Right atrium auricular region (tissue), 2 donors: Measurements from ENCODE around the gene FKBP5. TPM values are rescaled to one million over a fixed set of nuclear protein-coding genes. Genes with fewer than 3 reads are reported as not detected.

Experiments
- DNase-seq: peaks from one replicate; pipeline ENCODE4 v3.0.0-alpha.2; 2019; ENCODE audit warnings: low spot score
- H3K27ac ChIP-seq, 2 donors: fragments of 200-600 bp; sonication (generic); 1 replicate in 1 of 2; 2 replicates in 1 of 2; pipeline ENCODE4 v1.5.1; 2016 to 2019
- H3K27me3 ChIP-seq, 2 donors: fragments of 200-600 bp; sonication (generic); one replicate each; pipeline versions ENCODE4 v1.5.1 to v1.6.0; 2017 to 2019
- H3K36me3 ChIP-seq: fragments of 200-600 bp; sonication (generic); one replicate; pipeline ENCODE4 v1.5.1; 2016
- H3K4me1 ChIP-seq, 2 donors: fragments of 200-600 bp; sonication (generic); one replicate each; pipeline versions ENCODE4 v1.5.1 to v1.6.0; 2017 to 2019
- H3K4me3 ChIP-seq, 2 donors: fragments of 200-600 bp; sonication (generic); 1 replicate in 1 of 2; 2 replicates in 1 of 2; pipeline ENCODE4 v1.5.1; 2017 to 2019; ENCODE audit warnings: mild to moderate bottlenecking in 1 of 2, moderate library complexity in 1 of 2
- H3K9me3 ChIP-seq, 2 donors: fragments of 200-600 bp; sonication (generic); one replicate each; pipeline ENCODE4 v1.5.1; 2019
- CTCF ChIP-seq, 2 donors: fragments of 200-600 bp; sonication (generic); IDR thresholded peaks; one replicate each; pipeline ENCODE4 v1.5.1; 2019; ENCODE audit warnings: antibody characterized with exemption in 2 of 2
- total RNA-seq, 2 donors: library from RNA; depleted of rRNA; stranded (reverse); fragments of >200 nt; gene quantifications; one replicate each; pipeline ENCODE4 v1.1.0, GENCODE V29; 2016

Gene FKBP5
- total RNA-seq, 2 donors from 2014 or later = 135 TPM

GRCh38 chr6:35554811-35555210 lies 133.9 kb downstream of the FKBP5 start:
- Histone ChIP-seq H3K36me3 (no peaks in the 10 kb centered on the region), H3K27ac (no peak overlapping the region), H3K9me3 (peaks cover 0 to 21% of the 10 kb centered on the region in 2 donors), H3K4me3 (no peak overlapping the region), H3K27me3 (no peaks in the 10 kb centered on the region), H3K4me1 (no peaks in the 10 kb centered on the region)
- no peak for TF ChIP-seq CTCF (IDR thresholded peaks at IDR 0.05)
- DNase-seq = no peak

DNA sequence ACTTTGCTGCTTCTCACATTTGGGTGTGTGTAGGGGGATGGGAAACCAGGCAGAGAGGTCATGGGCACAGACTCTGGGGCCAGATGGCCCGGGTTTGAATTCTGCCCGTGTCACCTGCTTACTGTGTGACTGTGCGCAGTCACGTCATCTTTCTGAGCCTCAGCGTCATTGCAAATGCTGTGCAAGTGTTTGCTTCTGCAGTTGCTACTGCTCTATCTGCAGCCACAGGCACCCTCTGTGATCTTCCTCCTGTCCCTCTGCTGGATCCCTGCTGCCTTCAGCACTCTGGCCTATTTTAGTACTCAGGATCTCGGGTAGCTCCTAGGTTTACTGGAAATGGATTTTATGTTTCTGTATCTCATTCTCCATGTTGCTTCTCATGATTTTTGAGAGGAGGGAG lies 135.4 kb downstream of the FKBP5 start:
- no peaks in the 10 kb centered on the region for H3K36me3 ChIP-seq
- no peak overlapping the region for H3K4me3 ChIP-seq
- DNase-seq = no peak
- no peak for TF ChIP-seq CTCF (IDR thresholded peaks at IDR 0.05)
- peaks cover 0 to 24% of the 10 kb centered on the region in 2 donors for H3K9me3 ChIP-seq
- H3K4me1 ChIP-seq = no peaks in the 10 kb centered on the region
- no peak overlapping the region for H3K27ac ChIP-seq
- H3K27me3 ChIP-seq = no peaks in the 10 kb centered on the region

GRCh38 chr6:35552285-35552917 lies 136.3 kb downstream of the FKBP5 start:
- peaks cover 0 to 24% of the 10 kb centered on the region in 2 donors for H3K9me3 ChIP-seq
- DNase-seq = no peak
- H3K4me1 ChIP-seq = no peaks in the 10 kb centered on the region
- TF ChIP-seq CTCF (IDR thresholded peaks at IDR 0.05) = peak in 1 of 2 donors; percentile 46
- H3K4me3 ChIP-seq = no peak overlapping the region
- H3K27ac ChIP-seq = no peak overlapping the region
- no peaks in the 10 kb centered on the region for H3K36me3 ChIP-seq
- no peaks in the 10 kb centered on the region for H3K27me3 ChIP-seq

DNA sequence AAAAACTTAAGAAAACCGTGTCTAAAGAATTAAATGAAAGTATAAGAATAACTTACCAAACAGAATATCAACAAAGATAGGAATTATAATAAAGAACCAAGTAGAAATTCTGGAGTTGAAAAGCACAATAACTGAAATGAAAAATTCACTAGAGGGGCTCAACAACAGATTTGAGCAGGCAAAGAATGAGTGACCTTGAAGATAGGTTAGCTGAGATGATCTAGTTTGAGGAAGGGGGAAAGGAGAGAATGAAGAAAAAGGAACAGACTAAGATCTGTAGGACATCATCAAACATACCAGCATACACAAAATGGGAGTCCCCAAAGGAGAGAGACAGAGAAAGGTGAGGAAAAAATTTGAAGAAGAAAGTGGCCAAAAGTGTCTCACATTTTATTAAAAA lies 138.3 kb downstream of the FKBP5 start:
- H3K4me3 ChIP-seq = no peak overlapping the region
- H3K4me1 ChIP-seq = no peaks in the 10 kb centered on the region
- no peaks in the 10 kb centered on the region for H3K36me3 ChIP-seq
- no peaks in the 10 kb centered on the region for H3K27me3 ChIP-seq
- TF ChIP-seq CTCF (IDR thresholded peaks at IDR 0.05) = no peak
- no peak overlapping the region for H3K27ac ChIP-seq
- H3K9me3 ChIP-seq = peaks cover 0 to 24% of the 10 kb centered on the region in 2 donors
- no peak for DNase-seq

- no peak for DNase-seq
- Histone ChIP-seq H3K27ac (no peak overlapping the region), H3K4me3 (no peak overlapping the region), H3K9me3 (peaks cover 0 to 24% of the 10 kb centered on the region in 2 donors), H3K27me3 (no peaks in the 10 kb centered on the region), H3K4me1 (no peaks in the 10 kb centered on the region), H3K36me3 (no peaks in the 10 kb centered on the region)
- TF ChIP-seq CTCF (IDR thresholded peaks at IDR 0.05) = no peak
These were observed 141.0 kb downstream of the FKBP5 start for GRCh38 chr6:35547676-35548075.
